Measurements from ENCODE around the gene COG8. TPM values are rescaled to one million over a fixed set of nuclear protein-coding genes. Genes with fewer than 3 reads are reported as not detected.

Gene COG8
- total RNA-seq, 1 donor from 2014 or later, result 31.1 TPM

DNA sequence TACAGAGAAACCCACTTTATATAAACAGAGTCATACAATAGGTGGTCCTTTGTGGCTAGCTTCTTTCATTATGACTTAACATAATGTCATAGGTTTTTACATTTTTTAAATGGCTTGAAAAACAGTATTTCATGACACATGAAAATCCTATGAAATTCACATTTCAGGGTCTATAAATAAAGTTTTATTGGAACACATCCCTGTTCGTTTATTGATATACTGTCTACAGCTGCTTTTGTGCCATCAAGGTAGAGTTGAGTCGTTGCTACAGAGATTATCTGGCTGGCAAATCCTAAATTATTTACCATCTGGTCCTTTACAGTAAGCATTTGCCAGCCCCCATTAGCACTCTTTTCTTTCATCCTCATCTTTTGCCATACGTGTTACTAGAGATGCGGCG is 25.9 kb downstream of the COG8 start:
- no peaks in the 10 kb centered on the region for H3K9me3 ChIP-seq
- TF ChIP-seq, protein P1, sequence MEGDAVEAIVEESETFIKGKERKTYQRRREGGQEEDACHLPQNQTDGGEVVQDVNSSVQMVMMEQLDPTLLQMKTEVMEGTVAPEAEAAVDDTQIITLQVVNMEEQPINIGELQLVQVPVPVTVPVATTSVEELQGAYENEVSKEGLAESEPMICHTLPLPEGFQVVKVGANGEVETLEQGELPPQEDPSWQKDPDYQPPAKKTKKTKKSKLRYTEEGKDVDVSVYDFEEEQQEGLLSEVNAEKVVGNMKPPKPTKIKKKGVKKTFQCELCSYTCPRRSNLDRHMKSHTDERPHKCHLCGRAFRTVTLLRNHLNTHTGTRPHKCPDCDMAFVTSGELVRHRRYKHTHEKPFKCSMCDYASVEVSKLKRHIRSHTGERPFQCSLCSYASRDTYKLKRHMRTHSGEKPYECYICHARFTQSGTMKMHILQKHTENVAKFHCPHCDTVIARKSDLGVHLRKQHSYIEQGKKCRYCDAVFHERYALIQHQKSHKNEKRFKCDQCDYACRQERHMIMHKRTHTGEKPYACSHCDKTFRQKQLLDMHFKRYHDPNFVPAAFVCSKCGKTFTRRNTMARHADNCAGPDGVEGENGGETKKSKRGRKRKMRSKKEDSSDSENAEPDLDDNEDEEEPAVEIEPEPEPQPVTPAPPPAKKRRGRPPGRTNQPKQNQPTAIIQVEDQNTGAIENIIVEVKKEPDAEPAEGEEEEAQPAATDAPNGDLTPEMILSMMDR (IDR thresholded peaks at IDR 0.05), result no peak
- H3K36me3 ChIP-seq, result peaks cover 46% of the 10 kb centered on the region
- no peak overlapping the region for H3K27ac ChIP-seq
- DNase-seq (no peak), ATAC-seq (no peak)
- intact Hi-C loops (cut with DNase I), result no loop called here
- no peaks in the 10 kb centered on the region for H3K27me3 ChIP-seq (ENCODE audit: low read depth)
- peaks cover 23% of the 10 kb centered on the region for H3K4me1 ChIP-seq
- H3K4me3 ChIP-seq, result no peak overlapping the region

DNA sequence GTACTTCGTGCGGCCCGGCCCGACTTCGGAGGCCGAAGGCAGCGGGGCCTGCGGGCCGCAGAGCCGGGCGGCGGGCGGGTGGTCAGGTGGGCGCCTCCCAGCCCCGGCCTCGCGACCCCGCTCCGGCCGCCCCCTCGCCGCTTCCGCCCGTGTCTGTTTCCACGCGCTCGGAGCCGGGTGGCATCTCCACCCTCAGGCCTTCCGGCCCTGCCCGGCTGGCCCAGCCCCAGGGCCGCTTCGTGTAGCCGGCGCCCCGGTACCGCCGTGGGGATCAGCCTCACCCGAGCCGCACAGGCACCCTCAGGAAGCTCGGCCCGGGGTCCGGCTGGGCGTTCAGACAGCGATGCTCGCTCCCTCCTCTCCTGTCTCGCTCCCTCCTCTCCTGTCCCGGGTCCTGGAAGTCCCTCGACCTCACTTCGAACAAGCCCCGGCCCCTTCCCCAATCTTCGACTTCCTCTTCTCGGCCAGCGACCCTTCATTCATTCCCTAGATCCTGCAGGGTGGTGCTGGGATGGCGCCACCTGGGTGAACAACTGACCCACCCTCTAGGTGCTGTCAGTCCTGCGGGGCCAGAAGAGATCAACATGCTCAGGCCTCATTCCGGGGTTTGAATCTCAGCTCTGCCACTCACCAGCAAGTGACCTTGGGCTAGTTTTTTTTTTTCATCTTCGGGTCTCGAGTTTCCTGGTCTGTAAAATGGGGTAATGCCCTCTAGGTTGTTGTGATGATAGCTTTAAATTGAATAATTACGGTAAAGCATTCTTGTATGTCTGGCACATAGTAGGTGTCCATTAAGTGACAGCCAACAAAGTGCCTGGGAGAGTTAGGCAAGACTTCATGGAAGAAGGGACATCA is 27.6 kb downstream of the COG8 start:
- TF ChIP-seq, protein P1 (IDR thresholded peaks at IDR 0.05), result no peak
- intact Hi-C loops (cut with DNase I), result no loop called here

DNA sequence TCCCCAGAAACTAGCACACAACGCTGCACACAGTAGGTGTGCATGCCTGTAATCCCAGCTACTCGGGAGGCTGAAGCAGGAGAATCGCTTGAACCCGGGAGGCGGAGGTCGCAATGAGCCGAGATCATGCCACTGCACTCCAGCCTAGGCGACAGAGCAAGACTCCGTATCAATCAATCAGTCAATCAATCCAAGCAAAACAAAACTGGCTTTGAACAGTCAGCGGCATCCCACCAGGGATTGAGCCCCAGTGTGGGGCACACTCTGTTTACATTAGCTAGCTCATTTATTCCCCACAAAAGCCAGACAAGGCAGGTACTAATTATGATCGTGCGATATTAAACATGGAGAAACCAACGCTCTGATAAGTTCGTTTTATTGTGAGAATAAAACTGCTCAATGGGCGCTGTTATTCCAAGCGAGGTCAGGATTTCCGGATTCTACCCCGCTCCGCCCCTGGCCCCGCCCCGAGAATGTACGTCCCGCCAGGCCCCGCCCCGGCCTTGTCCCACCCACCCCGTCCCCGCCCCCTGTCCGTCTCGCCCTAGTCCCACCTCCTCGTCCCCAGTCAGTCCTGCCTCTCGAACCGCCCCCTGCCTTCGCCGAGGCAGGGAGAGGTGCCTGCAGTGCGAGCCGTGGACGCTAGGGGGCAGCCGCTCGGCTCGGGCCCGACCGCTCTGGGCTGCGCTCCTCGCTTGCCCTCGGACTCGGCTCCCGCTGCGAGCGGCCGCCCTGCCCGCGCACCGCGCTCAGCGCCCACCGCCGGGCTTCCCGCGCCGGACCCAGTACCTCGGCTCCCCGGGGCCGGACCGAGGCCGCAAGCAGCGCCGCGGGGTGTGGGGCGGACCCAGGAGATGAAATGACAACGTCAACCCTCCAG is 28.5 kb downstream of the COG8 start, which contains the start of gene VPS4A:
VPS4A (plus strand) TSS at position 698 of the 880 bp plus-strand sequence; CDS start at position 860, 162 bp downstream.
- ATAC-seq (peak; percentile 98 to 100), DNase-seq (peak; percentile 97)
- Histone ChIP-seq H3K4me1 (peaks cover 23% of the 10 kb centered on the region), H3K9me3 (no peaks in the 10 kb centered on the region), H3K27me3 (ENCODE audit: low read depth) (no peaks in the 10 kb centered on the region), H3K4me3 (peak within 1 kb of the TSS; percentile 87), H3K36me3 (peaks cover 20% of the 10 kb centered on the region), H3K27ac (peak within 1 kb of the TSS; percentile 93)
- TF ChIP-seq, protein P1 (IDR thresholded peaks at IDR 0.05), result peak; percentile 89
- intact Hi-C loops (cut with DNase I), result no loop called here

More for the DNA sequence above, 27.6 kb downstream of the COG8 start:
- no peaks in the 10 kb centered on the region for H3K9me3 ChIP-seq
- peak overlapping the region; percentile 93 for H3K27ac ChIP-seq
- H3K4me3 ChIP-seq, result peak overlapping the region; percentile 87
- DNase-seq (peak; percentile 69), ATAC-seq (peak; percentile 68 to 77)
- peaks cover 29% of the 10 kb centered on the region for H3K36me3 ChIP-seq
- peaks cover 23% of the 10 kb centered on the region for H3K4me1 ChIP-seq
- H3K27me3 ChIP-seq (ENCODE audit: low read depth), result no peaks in the 10 kb centered on the region

DNA sequence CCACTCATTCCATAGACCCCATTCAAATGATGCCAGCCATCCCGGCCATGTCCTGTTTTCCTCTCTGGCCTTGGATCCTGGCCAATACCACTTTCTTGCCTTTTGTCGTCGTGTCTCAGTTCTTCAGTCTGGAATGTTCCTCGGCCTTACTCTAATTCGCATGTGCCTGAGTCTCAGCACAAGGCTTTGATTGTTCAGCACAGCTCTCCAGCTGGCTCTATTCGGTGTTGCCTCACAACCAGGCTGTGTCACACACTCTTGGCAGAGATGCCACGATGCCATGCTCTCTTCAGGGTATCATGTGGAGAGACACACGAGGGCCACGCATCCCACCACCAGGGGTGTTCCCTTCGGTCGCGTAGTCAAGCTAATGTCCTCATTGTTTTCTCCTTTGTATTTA is 30.0 kb downstream of the COG8 start:
- peaks cover 23% of the 10 kb centered on the region for H3K4me1 ChIP-seq
- H3K27me3 ChIP-seq (ENCODE audit: low read depth), result no peaks in the 10 kb centered on the region
- DNase-seq (no peak), ATAC-seq (no peak)
- intact Hi-C loops (cut with DNase I), result no loop called here
- TF ChIP-seq, protein P1 (IDR thresholded peaks at IDR 0.05), result no peak
- no peak overlapping the region for H3K27ac ChIP-seq
- no peak overlapping the region for H3K4me3 ChIP-seq
- peaks cover 15% of the 10 kb centered on the region for H3K36me3 ChIP-seq
- H3K9me3 ChIP-seq, result no peaks in the 10 kb centered on the region

DNA sequence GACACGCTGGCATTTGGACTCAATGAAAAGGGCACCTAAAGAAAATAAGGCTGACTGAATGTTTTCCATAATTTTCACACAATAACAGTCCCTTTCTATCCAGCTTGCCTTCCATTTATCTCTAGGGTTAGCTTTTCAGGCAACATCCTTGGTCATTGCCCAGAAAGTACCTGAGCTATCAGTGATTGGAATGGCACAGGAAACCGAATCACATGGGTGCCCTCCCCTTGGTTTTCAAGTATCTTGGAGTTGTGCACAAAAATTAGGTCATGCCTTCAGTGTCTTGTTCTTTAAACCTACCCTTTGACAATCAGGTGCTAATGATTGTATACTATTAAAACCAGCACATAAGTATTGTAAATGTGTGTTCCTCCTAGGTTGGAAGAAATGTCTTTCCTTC is 31.5 kb downstream of the COG8 start:
- intact Hi-C loops (cut with DNase I), result no loop called here
- H3K36me3 ChIP-seq, result peaks cover 16% of the 10 kb centered on the region
- ATAC-seq, result no peak
- no peak for DNase-seq
- no peak overlapping the region for H3K27ac ChIP-seq
- no peaks in the 10 kb centered on the region for H3K27me3 ChIP-seq (ENCODE audit: low read depth)
- no peak overlapping the region for H3K4me3 ChIP-seq
- TF ChIP-seq, protein P1 (IDR thresholded peaks at IDR 0.05), result no peak
- peaks cover 16% of the 10 kb centered on the region for H3K4me1 ChIP-seq
- no peaks in the 10 kb centered on the region for H3K9me3 ChIP-seq
